K562 (cell line): Measurements from ENCODE around the gene TUBA1B. TPM values are rescaled to one million over a fixed set of nuclear protein-coding genes. Genes with fewer than 3 reads are reported as not detected.

Experiments used
- ATAC-seq: fragments of 200-7000 bp; cut with Tn5 transposase; 3 replicates; pipeline ENCODE4 v1.9.1; 2020; ENCODE audit warnings: moderate library complexity
- BruUV-seq: library from RNA; stranded (reverse); fragments of 400-500 nt; replicated peaks from 2 replicates; lab custom pipeline; 2021; lab: Mats Ljungman, UMichigan
- CTCF ChIA-PET: fragments of 300-600 bp; formaldehyde crosslinking; extraction: SDS; loops from one replicate; lab custom pipeline; 2021; ENCODE audit warnings: low intra/inter-chr PET ratio; lab: Yijun Ruan, JAX
- POLR2A ChIA-PET: fragments of 300-600, 350-650 bp; sonication (Branson Sonifier 250); formaldehyde crosslinking; extraction: SDS; loops from one replicate; lab custom pipeline; 2021; ENCODE audit warnings: antibody characterized with exemption, inconsistent platforms; lab: Yijun Ruan, JAX
- DNase-seq, 4 experiments: peaks; one replicate each; pipeline versions ENCODE4 v3.0.0 to v3.0.0-alpha.2; 2011 to 2018; ENCODE audit warnings: low spot score in 3 of 4, mixed read lengths in 3 of 4; ENCODE audit errors: extremely low read depth in 1 of 4
- FAIRE-seq: peaks from 2 replicates; lab custom pipeline; 2011; peaks lifted over from hg19 to GRCh38; lab: Jason Lieb, UNC
- H2AFZ ChIP-seq: 2 replicates; pipeline ENCODE4 v1.6.0; 2011; ENCODE audit warnings: low read depth, low read length, control low read depth, inconsistent platforms
- H3K27ac ChIP-seq: fragments of 200-600 bp; 3 replicates; pipeline ENCODE4 v1.8.0; 2011; ENCODE audit warnings: low read depth, mild to moderate bottlenecking, control low read depth, inconsistent platforms, low read length, moderate library complexity, mixed read lengths; ENCODE audit errors: extremely low read depth
- H3K27me3 ChIP-seq, 2 experiments: fragments of 300-600 bp in 1 of 2; 2 replicates in 1 of 2; 3 replicates in 1 of 2; pipeline versions ENCODE4 v1.6.0 to v1.8.0; 2011; ENCODE audit warnings: inconsistent platforms in 2 of 2, low read length in 2 of 2, mild to moderate bottlenecking in 1 of 2, mixed read lengths in 1 of 2, moderate library complexity in 1 of 2; ENCODE audit not compliant: control insufficient read depth in 2 of 2, insufficient read depth in 2 of 2
- H3K36me3 ChIP-seq: fragments of 300-600 bp; 3 replicates; pipeline ENCODE4 v1.8.0; 2011; ENCODE audit warnings: mild to moderate bottlenecking, low read length, inconsistent platforms; ENCODE audit not compliant: control insufficient read depth, insufficient read depth
- H3K4me1 ChIP-seq, 2 experiments: fragments of 200-600 bp in 1 of 2; replicated peaks in 1 of 2; 2 replicates in 1 of 2; 3 replicates in 1 of 2; pipeline versions ENCODE4 v1.5.1 to v1.8.0; 2011; ENCODE audit warnings: inconsistent platforms in 2 of 2, low read length in 2 of 2, mild to moderate bottlenecking in 1 of 2, mixed read lengths in 1 of 2, moderate library complexity in 1 of 2; ENCODE audit not compliant: control insufficient read depth in 2 of 2, insufficient read depth in 2 of 2
- H3K4me2 ChIP-seq: 2 replicates; pipeline ENCODE4 v1.6.1; 2011; ENCODE audit warnings: low read length, control low read depth, inconsistent platforms, mixed read lengths; ENCODE audit not compliant: insufficient read depth
- H3K4me3 ChIP-seq: fragments of 200-600 bp; sonication (generic), shearing (Covaris generic); 2 replicates; pipeline ENCODE4 v1.5.1; 2016; ENCODE audit warnings: control low read depth, inconsistent platforms
- H3K79me2 ChIP-seq: fragments of 200-600 bp; 3 replicates; pipeline ENCODE4 v1.8.0; 2011; ENCODE audit warnings: low read length, inconsistent platforms; ENCODE audit not compliant: control insufficient read depth, insufficient read depth
- H3K9ac ChIP-seq, 2 experiments: 2 replicates each; pipeline versions ENCODE4 v1.6.0 to v1.6.1; 2011; ENCODE audit warnings: low read depth in 2 of 2, low read length in 2 of 2, control low read depth in 1 of 2, inconsistent platforms in 1 of 2, mild to moderate bottlenecking in 1 of 2, mixed read lengths in 1 of 2; ENCODE audit not compliant: insufficient read depth in 1 of 2
- H3K9me1 ChIP-seq: one replicate; pipeline ENCODE4 v1.6.0; 2011; ENCODE audit warnings: inconsistent platforms, mild to moderate bottlenecking, low read length, moderate library complexity; ENCODE audit not compliant: control insufficient read depth, insufficient read depth
- H3K9me3 ChIP-seq: replicated peaks from 2 replicates; pipeline ENCODE4 v1.5.1; 2011; ENCODE audit warnings: low read depth, low read length, inconsistent platforms; ENCODE audit not compliant: control insufficient read depth, insufficient read depth
- H4K20me1 ChIP-seq: replicated peaks from 2 replicates; pipeline ENCODE4 v1.6.1; 2011; ENCODE audit warnings: low read length, inconsistent platforms, mixed read lengths; ENCODE audit not compliant: control insufficient read depth, insufficient read depth
- C11orf30 ChIP-seq: fragments of 450-650 bp; IDR thresholded peaks from 2 replicates; pipeline ENCODE4 v1.6.1; 2016; ENCODE audit warnings: low read depth, mild to moderate bottlenecking
- CTCFL ChIP-seq: IDR thresholded peaks from 2 replicates; pipeline ENCODE4 v1.6.1; 2011; ENCODE audit warnings: borderline replicate concordance, low read depth, mild to moderate bottlenecking, moderate library complexity, low read length; ENCODE audit not compliant: insufficient read depth, poor library complexity, severe bottlenecking
- FOXO4 ChIP-seq: fragments of 450-650 bp; formaldehyde crosslinking; IDR thresholded peaks from 2 replicates; pipeline ENCODE4 v1.4.0; 2020; ENCODE audit warnings: mild to moderate bottlenecking, moderate library complexity
- HLTF ChIP-seq: fragments of 450-650 bp; IDR thresholded peaks from 2 replicates; pipeline ENCODE4 v1.6.1; 2016
- MITF ChIP-seq: IDR thresholded peaks from 2 replicates; pipeline ENCODE4 v1.6.1; 2014; ENCODE audit warnings: antibody characterized with exemption
- NCOR1 ChIP-seq: fragments of 450-650 bp; IDR thresholded peaks from 2 replicates; pipeline ENCODE4 v1.6.1; 2016; ENCODE audit warnings: mild to moderate bottlenecking, moderate library complexity
- TRIM24 ChIP-seq, 2 experiments: fragments of 450-650 bp; IDR thresholded peaks; 2 replicates each; pipeline ENCODE4 v1.6.1; 2016
- ZNF449 ChIP-seq: fragments of 250-450 bp; sonication (Bioruptor Pico); IDR thresholded peaks from 2 replicates; pipeline ENCODE4 v1.8.0; 2022; ENCODE audit warnings: moderate library complexity, mild to moderate bottlenecking, inconsistent platforms
- WGBS: fragments of 100-300 bp; shearing (Covaris generic); methylation state at CpG from one replicate; pipeline ENCODE4 v1.1.6; 2016; ENCODE audit warnings: low coverage, mixed read lengths; ENCODE audit not compliant: insufficient coverage; ENCODE audit errors: missing lambda C conversion rate; 5-methylcytosine and 5-hydroxymethylcytosine counted together
- in situ Hi-C: fragments of 300-500 bp; cut with MboI; formaldehyde crosslinking; loops from 4 replicates; pipeline ENCODE4 v1.15.0; 2018; ENCODE audit warnings: inconsistent platforms, mixed read lengths
- intact Hi-C: fragments of 100-400 bp; cut with micrococcal nuclease; formaldehyde crosslinking; loops from 2 replicates; pipeline ENCODE4 v1.14.2; 2022
- polyA plus RNA-seq, 8 experiments: library from polyadenylated mRNA; depleted of rRNA in 4 of 8; stranded (reverse) in 5 of 8; unstranded in 3 of 8; fragments of >200 nt; fragmentation: Nextera tagmentation in 2 of 8; fragmentation: Illumina TruSeq in 1 of 8; extraction: Ambion mirVana in 2 of 8; extraction: Trizol in 1 of 8; gene quantifications; 2 replicates each; pipeline versions ENCODE4 v1.2.1 to v1.2.3, GENCODE V29; 2011 to 2014; ENCODE audit warnings: inconsistent platforms in 1 of 8, missing spikeins in 1 of 8
- total RNA-seq, 7 experiments: library from RNA; depleted of rRNA in 6 of 7; stranded (reverse); fragments of >200 nt in 6 of 7; fragmentation: Illumina TruSeq in 2 of 7; extraction: Trizol in 2 of 7; gene quantifications; 2 replicates each; pipeline versions ENCODE4 v1.2.1 to v1.2.3, GENCODE V29; 2011 to 2021; ENCODE audit warnings: low replicate concordance in 1 of 7

TUBA1B gene
- total and polyA plus RNA-seq, 9 of the 15 experiments (the other 6 are each of a cell fraction or from before 2014, with no cell fraction given): 2,189 to 4,624 (median 2,628) TPM

GRCh38 chr12:49104822-49105221 lies 26.4 kb downstream of the TUBA1B start:
- no peak for ATAC-seq
- Histone ChIP-seq H3K27me3 (no peaks in the 10 kb centered on the region), H3K4me2 (no peak overlapping the region), H3K4me3 (no peak overlapping the region)
- no TSS peak for BruUV-seq
- TF ChIP-seq FOXO4 (CRISPR knock-in tag) (no peak), C11orf30 (no peak)
- TF ChIP-seq, all 486 proteins: peak for 0
- H3K9me3 ChIP-seq: no peaks in the 10 kb centered on the region
- in situ Hi-C loops: no loop called here
- ChIA-PET POLR2A (interaction anchor here (0.6 to 10.9 kb wide), 4 partner anchors 11 to 747 kb away, joined by 3 to 112 read pairs (median 58); partner anchors contain the start of genes DHH and TUBA1B), CTCF (no interaction called here)
- peaks cover 5 to 21% of the 10 kb centered on the region in 2 experiments; a peak in 4 of 5 replicates for H3K4me1 ChIP-seq
- H3K79me2 ChIP-seq: peaks cover 34% of the 10 kb centered on the region
- no peak overlapping the region for H2AFZ ChIP-seq
- intact Hi-C loops: no loop called here
- no peak for DNase-seq
- peaks cover 4% of the 10 kb centered on the region for H3K9me1 ChIP-seq
- 64% methylated on average over 3 of the region's 3 CpGs for WGBS
- peaks cover 79% of the 10 kb centered on the region for H3K36me3 ChIP-seq
- H4K20me1 ChIP-seq: no peaks in the 10 kb centered on the region; the same call in 1 of the 2 replicates
- no peak overlapping the region for H3K27ac ChIP-seq
- FAIRE-seq: no peak
- H3K9ac ChIP-seq: no peak overlapping the region

- Histone ChIP-seq H3K4me2 (no peak overlapping the region), H3K79me2 (no peaks in the 10 kb centered on the region), H3K4me3 (no peak overlapping the region), H3K9me1 (peaks cover 4% of the 10 kb centered on the region), H3K27ac (no peak overlapping the region), H3K27me3 (no peaks in the 10 kb centered on the region), H3K9me3 (no peaks in the 10 kb centered on the region), H3K9ac (0 out of 4 replicates have a peak overlapping the region, but pooled peaks of 1 of the 2 experiments have one; percentile 43), H4K20me1 (no peaks in the 10 kb centered on the region; the same call in 1 of the 2 replicates), H2AFZ (no peak overlapping the region), H3K36me3 (peaks cover 83% of the 10 kb centered on the region), H3K4me1 (peaks cover 4 to 7% of the 10 kb centered on the region in 2 experiments; a peak in 2 of 5 replicates)
- ChIA-PET CTCF (interaction anchor here (0.7 kb wide), 1 partner anchor 36 kb away, joined by 4 read pairs; no protein-coding TSS in a partner anchor), POLR2A (interaction anchor here (0.6 to 5.0 kb wide), 10 partner anchors 8 to 166 kb away, joined by 3 to 51 read pairs (median 6); partner anchors contain the start of genes LMBR1L, RHEBL1 and TUBA1B)
- no TSS peak for BruUV-seq
- DNase-seq (no peak), FAIRE-seq (no peak), ATAC-seq (no peak)
- in situ Hi-C loops (no loop called here), intact Hi-C loops (no loop called here)
- 86% methylated on average over 6 of the region's 6 CpGs for WGBS
- TF ChIP-seq MITF (no peak), HLTF (no peak), NCOR1 (no peak), CTCFL (no peak), TRIM24 (IDR thresholded peaks at IDR 0.05) (no peak), ZNF449 (no peak)
Measured at GRCh38 chr12:49100380-49100779, 30.8 kb downstream of the TUBA1B start.
